NCI-H748 (cell line): Measurements from ENCODE around the gene SLC1A4.

Experiments
- DNase-seq: peaks from one replicate; lab custom pipeline; 2025; ENCODE audit not compliant: unreplicated experiment; lab: John Stamatoyannopoulos, UW

SLC1A4 gene

GRCh38 chr2:65046633-65047407 is 57.6 kb downstream of the SLC1A4 start:
- no peak for DNase-seq

- DNase-seq: peak; percentile 52
Observed at GRCh38 chr2:65049010-65049639, 59.9 kb downstream of the SLC1A4 start.

- no peak for DNase-seq
Observed at GRCh38 chr2:65050931-65051330, 61.7 kb downstream of the SLC1A4 start.

GRCh38 chr2:65053199-65053598 is 64.0 kb downstream of the SLC1A4 start:
- DNase-seq: no peak

- no peak for DNase-seq
Observed at GRCh38 chr2:65054749-65055421, 65.7 kb downstream of the SLC1A4 start.

- DNase-seq: peak; percentile 80
Observed at GRCh38 chr2:65055422-65056214, 66.4 kb downstream of the SLC1A4 start.

- peak; percentile 95 for DNase-seq
Observed at GRCh38 chr2:65056215-65057053, 67.2 kb downstream of the SLC1A4 start, which contains the start of gene CEP68. CEP68 (plus strand) TSS chr2:65056416; CDS start chr2:65069445, 13,029 bp downstream.

- no peak for DNase-seq
Observed at GRCh38 chr2:65057054-65057375, 67.8 kb downstream of the SLC1A4 start.

- DNase-seq: peak; percentile 38
Observed at GRCh38 chr2:65057391-65058052, 68.3 kb downstream of the SLC1A4 start.

- DNase-seq: no peak
Observed at GRCh38 chr2:65059071-65059470, 69.9 kb downstream of the SLC1A4 start.

- no peak for DNase-seq
Observed at GRCh38 chr2:65061146-65061909, 72.1 kb downstream of the SLC1A4 start.

- no peak for DNase-seq
Observed at GRCh38 chr2:65061910-65062339, 72.7 kb downstream of the SLC1A4 start.

- no peak for DNase-seq
Observed at GRCh38 chr2:65062843-65063825, 73.9 kb downstream of the SLC1A4 start.

- peak; percentile 6 for DNase-seq
Observed at GRCh38 chr2:65064728-65065552, 75.7 kb downstream of the SLC1A4 start.

GRCh38 chr2:65067806-65068553 is 78.8 kb downstream of the SLC1A4 start:
- no peak for DNase-seq

GRCh38 chr2:65069439-65069824 is 80.2 kb downstream of the SLC1A4 start:
- no peak for DNase-seq
